ENCODE measurements around the gene SGMS2.

Gene SGMS2

DNA sequence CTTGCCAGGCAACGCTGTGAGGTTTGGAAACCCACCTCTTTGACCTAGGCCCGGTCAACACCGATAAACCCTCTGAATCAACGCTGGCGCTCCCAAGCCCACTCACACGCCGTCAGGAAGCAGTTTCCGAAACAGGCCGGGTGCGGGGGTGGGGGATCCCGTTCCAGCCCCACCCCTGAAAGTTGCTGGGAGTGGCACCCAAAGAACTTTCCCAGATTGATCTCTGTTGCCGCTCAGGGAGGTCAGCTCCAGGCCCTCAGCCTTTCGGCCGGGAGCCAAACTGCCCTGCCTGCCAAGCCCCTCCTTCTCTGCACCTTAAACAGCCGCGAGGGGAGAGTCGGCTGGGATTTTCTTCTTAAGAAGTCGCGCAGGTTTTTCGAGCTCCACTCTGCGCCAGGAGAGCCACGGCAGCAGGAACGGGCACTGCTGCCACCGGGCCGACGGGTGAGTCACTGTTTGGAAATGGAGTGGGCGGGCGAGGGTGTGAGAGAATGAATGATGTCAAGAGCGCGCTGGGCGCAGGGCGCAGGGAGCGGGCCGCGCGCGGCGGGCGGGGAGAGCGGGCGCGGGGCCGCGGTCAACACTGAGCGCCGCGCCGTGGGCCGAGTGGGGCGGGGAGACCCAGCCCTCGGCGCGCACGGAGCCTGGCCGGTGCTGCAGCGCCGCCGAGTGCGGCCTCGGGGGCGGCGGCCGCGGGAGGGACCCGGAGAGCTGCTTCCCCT lies at the start of gene SGMS2:
Gene SGMS2 (plus strand): TSS at position 583 of the 722 bp plus-strand sequence. CDS start 70,622 bp downstream, outside the sequence.
- DNase-seq (ENCODE audit: low read depth) = peak; percentile 70

DNA sequence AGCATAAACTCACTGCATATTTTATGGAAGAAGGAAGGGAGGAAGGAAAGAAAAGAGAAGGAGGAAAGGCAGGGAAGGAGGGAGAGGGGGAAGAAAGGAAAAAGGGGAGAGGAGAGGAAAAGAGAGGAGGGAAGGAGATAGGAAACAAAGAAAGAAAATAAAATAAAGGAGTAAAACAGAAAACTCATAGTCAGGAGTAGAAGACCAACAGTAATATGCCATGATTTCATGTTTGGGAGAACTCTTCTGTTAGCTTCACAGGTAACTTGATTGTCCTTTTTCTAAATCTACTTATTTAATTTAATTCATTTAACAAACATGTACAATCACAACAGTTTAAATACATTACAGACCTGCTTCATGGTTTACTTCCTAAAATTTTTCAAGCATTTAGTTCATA lies 46.8 kb upstream of the SGMS2 start:
- no peak for DNase-seq (ENCODE audit: low read depth)

DNA sequence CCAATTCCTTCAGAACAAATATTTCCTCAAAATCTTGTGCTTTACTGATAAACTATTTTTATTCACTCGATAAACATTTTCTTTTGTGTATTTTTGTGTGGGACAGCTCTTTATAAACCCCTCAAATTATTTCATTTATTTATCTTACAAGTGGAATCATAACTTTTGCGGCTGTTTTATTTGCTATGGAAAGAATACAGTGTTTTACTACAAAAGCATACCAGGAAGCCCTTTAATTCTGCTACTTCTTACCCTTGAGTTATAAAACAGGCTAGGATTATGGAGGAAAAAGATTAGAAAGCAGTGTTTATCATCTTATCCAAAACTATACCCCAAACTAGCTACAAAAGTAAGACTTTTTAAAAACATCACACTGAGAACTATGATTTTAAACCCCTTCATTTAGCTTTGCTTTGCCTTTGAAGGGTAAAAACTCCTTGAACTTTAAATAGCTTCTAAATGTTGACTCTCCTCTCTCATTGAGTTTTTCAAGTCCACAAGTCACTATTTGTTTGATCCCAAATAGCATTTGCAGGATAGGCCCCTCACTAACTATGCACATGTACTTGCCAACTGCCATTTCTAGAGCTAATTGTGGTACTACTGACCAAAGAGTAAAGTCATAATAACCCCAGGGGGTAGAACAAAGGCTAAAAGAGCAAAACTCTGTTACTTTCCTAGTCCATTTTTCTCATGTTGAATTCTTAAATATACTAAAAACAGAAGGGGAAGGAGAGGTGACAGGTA lies 45.8 kb upstream of the SGMS2 start:
- DNase-seq (ENCODE audit: low read depth) = no peak

- no peak for DNase-seq (ENCODE audit: low read depth)
These were observed 44.1 kb upstream of the SGMS2 start for GRCh38 chr4:107780665-107781064.

- DNase-seq (ENCODE audit: low read depth) = no peak
These were observed 32.8 kb upstream of the SGMS2 start for GRCh38 chr4:107791902-107792301.

- no peak for DNase-seq (ENCODE audit: low read depth)
These were observed 32.0 kb upstream of the SGMS2 start for GRCh38 chr4:107792711-107793110.

GRCh38 chr4:107793996-107794395 lies 30.7 kb upstream of the SGMS2 start:
- no peak for DNase-seq (ENCODE audit: low read depth)

DNA sequence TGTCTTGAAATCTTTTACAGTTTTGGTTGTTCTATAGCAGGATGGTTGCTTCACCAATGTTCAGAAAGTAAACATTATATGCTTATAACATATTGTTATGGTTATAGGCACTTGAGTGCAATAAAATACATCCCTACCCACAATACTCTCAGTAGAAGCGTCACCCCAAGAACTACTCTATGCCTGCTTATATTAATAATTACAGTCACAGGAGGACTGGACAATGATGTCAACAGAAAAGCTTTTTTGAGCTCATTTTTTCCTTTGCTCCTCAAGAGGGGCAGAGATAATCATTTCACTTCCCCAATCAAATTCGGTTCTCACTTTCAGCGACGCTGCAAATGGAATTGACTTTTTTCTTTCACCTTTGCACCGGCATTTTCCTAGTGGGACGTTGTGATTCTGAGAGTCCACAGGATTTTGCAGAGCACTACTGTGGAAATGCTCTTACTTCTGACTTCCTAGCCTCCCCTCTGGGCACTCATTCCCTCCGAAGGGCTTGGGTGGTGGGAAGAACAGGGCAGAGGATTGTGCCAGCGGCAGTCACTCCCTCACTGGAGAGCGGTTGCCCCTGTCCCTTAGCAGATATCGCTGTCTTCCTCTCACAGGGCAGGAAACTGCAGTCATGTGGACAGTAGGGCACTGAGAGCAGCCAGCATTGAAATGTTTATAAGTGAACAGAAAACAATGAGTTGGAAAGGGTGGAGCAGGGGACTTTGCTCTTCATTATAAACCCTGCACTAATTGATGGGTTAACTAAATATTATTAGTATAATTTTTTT lies 24.9 kb upstream of the SGMS2 start:
- DNase-seq (ENCODE audit: low read depth) = no peak

DNA sequence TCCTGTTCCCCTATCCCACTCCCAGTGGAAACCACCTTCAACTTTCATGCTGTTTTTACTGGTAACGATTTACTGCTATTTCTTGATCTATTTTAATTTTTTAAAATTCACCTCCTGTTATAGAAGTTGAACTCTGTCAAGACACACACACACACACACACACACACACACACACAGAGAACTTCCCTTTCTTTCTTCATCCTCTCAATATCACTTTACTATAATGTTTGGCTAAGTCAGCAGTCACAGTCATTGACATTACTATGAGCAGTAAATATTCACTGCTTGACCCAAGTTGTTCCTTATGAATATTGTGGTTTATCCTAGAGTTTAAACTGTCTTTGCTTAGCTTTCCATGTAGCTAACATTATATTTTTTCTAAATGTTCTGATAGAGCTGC lies 24.0 kb upstream of the SGMS2 start:
- no peak for DNase-seq (ENCODE audit: low read depth)

- DNase-seq (ENCODE audit: low read depth) = no peak
These were observed 22.9 kb upstream of the SGMS2 start for GRCh38 chr4:107801766-107802211.

GRCh38 chr4:107804956-107805355 lies 19.8 kb upstream of the SGMS2 start:
- DNase-seq (ENCODE audit: low read depth) = no peak

DNA sequence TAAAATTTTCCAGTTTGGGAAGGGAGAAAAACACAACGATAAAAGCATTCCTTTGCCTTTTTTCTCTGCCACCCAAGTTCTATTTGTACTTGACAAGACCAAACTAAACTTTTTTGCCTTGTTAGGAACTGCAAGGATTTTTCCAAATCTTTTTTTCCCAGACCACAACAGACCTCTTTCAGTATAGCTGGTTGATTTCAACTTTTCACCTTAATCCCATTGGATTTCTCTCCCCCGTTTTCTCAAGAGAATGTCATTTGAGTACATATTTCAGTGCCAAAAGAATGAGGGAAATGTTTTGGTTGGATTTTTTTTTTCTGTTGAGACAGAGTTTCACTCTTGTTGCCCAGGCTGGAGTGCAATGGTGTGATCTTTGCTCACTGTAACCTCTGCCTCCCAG lies 18.5 kb upstream of the SGMS2 start:
- no peak for DNase-seq (ENCODE audit: low read depth)

- no peak for DNase-seq (ENCODE audit: low read depth)
These were observed 16.2 kb upstream of the SGMS2 start for GRCh38 chr4:107808572-107808971.

- DNase-seq (ENCODE audit: low read depth) = no peak
These were observed 15.5 kb upstream of the SGMS2 start for GRCh38 chr4:107809210-107809609.

GRCh38 chr4:107814758-107815157 lies 10.0 kb upstream of the SGMS2 start:
- DNase-seq (ENCODE audit: low read depth) = no peak

GRCh38 chr4:107815158-107815557 lies 9.6 kb upstream of the SGMS2 start:
- DNase-seq (ENCODE audit: low read depth) = no peak

DNA sequence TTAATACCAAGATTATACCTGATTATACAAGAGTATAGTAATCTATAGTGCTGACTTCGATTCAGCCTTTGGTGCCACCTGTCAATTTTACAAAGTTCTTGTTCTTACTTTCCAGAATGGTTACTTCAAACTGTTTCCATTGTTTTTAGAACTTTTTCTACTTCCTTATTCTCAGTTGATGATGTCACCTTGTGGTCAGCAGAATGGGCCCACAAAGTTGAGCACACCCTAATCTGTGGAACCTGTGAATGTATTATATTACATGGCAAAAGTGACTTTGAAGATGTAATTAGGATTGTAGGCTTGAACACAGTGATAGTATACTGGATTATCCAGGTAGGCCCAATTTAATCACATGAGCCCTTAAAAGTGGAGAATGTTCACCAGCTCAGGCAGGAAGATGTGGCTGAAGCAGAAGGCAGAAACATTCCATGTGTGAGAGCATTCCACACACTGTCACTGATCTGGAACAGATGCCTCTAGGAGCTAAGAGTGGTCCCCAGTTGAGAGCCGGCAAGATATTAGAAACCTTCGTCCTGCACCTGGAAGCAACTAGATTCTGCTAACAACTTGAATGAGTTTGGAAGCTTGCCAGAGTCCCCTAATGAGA lies 6.3 kb upstream of the SGMS2 start:
- no peak for DNase-seq (ENCODE audit: low read depth)

DNA sequence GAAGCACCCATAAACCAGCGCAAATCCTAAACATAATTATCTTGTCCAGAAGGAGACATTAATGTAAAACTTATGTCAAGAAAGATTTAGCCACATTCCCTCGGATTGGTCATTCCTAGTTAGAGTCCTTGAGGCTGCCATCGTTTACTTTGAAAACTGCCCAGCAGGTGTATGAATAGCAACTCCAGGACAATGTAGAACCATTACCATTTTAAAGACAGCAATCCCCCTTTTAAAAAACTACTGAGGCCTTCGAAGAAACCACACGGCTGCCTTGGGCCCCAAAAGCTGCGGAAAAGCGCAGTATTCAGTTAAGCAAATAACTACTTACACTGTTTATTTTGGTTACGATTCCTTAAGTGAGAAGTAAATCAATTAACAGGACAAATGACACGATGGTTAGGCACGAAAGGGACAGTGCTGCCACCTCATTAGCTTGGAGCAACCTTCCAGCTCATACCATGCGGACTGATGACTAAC lies 822 bp upstream of the SGMS2 start:
- DNase-seq (ENCODE audit: low read depth) = no peak

- no peak for DNase-seq (ENCODE audit: low read depth)
These were observed 516 bp downstream of the SGMS2 start for GRCh38 chr4:107825072-107825824.

- no peak for DNase-seq (ENCODE audit: low read depth)
These were observed 1.8 kb downstream of the SGMS2 start for GRCh38 chr4:107826421-107826980.

All from GM04504 (cell line).